Measurements from ENCODE around the gene NELL1. TPM values are rescaled to one million over a fixed set of nuclear protein-coding genes. Genes with fewer than 3 reads are reported as not detected.

NELL1 gene
- total and polyA plus RNA-seq, 2 experiments from 2014 or later = 1.6 TPM; not detected in 1

DNA sequence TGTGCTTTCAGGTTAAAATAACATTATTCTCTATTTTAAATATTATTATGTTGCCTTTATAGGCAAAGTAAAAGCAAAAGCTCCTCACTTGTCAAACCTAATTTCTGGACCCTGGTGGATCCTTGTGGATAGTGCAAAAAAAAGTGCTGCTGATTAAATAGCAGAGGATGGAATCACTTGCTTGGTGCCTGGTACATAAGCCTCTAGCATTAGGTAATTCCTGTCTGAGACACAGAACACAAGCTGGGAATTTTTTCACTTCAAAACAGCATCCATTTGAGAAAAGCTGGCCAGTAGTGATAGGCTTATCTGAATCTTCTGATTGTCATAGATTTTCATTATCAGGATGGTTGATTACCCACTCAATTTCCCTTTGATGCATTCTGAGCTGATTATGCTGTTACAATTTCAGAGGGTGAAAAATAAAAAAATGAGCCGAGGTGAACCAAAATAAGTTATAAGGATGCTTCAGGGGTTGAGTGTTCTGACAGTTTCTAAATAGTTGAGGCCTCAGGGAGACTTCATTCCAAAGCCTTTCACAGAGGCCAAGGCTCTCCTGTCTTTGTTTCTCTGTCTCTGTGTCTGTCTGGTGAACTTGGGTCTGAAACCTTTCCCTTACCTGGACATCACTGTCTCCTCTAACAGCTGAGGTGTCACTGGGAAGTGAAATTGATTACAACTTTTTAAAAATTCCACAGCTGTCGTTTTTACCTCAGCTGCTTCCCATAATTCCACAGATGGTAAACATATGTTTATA, 242.9 kb downstream of the NELL1 start (continued):
- TF ChIP-seq, protein P1, sequence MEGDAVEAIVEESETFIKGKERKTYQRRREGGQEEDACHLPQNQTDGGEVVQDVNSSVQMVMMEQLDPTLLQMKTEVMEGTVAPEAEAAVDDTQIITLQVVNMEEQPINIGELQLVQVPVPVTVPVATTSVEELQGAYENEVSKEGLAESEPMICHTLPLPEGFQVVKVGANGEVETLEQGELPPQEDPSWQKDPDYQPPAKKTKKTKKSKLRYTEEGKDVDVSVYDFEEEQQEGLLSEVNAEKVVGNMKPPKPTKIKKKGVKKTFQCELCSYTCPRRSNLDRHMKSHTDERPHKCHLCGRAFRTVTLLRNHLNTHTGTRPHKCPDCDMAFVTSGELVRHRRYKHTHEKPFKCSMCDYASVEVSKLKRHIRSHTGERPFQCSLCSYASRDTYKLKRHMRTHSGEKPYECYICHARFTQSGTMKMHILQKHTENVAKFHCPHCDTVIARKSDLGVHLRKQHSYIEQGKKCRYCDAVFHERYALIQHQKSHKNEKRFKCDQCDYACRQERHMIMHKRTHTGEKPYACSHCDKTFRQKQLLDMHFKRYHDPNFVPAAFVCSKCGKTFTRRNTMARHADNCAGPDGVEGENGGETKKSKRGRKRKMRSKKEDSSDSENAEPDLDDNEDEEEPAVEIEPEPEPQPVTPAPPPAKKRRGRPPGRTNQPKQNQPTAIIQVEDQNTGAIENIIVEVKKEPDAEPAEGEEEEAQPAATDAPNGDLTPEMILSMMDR (conservative IDR thresholded peaks at IDR 0.05; ENCODE audit: low read depth in 2 of 2) = no peak
- TF ChIP-seq NANOG (IDR thresholded peaks at IDR 0.05; ENCODE audit: borderline replicate concordance) = no peak
- no peak for TF ChIP-seq ZNF331 (CRISPR knock-in tag; IDR thresholded peaks at IDR 0.05; ENCODE audit: low read depth)
- TF ChIP-seq ZNF114 (CRISPR knock-in tag; IDR thresholded peaks at IDR 0.05) = no peak
- TF ChIP-seq EZH2phosphoT487 (IDR thresholded peaks at IDR 0.05; ENCODE audit: unreplicated experiment) = no peak
- no peak for TF ChIP-seq CREB1 (CRISPR knock-in tag; IDR thresholded peaks at IDR 0.05; ENCODE audit: low read depth)
- TF ChIP-seq, protein P2, sequence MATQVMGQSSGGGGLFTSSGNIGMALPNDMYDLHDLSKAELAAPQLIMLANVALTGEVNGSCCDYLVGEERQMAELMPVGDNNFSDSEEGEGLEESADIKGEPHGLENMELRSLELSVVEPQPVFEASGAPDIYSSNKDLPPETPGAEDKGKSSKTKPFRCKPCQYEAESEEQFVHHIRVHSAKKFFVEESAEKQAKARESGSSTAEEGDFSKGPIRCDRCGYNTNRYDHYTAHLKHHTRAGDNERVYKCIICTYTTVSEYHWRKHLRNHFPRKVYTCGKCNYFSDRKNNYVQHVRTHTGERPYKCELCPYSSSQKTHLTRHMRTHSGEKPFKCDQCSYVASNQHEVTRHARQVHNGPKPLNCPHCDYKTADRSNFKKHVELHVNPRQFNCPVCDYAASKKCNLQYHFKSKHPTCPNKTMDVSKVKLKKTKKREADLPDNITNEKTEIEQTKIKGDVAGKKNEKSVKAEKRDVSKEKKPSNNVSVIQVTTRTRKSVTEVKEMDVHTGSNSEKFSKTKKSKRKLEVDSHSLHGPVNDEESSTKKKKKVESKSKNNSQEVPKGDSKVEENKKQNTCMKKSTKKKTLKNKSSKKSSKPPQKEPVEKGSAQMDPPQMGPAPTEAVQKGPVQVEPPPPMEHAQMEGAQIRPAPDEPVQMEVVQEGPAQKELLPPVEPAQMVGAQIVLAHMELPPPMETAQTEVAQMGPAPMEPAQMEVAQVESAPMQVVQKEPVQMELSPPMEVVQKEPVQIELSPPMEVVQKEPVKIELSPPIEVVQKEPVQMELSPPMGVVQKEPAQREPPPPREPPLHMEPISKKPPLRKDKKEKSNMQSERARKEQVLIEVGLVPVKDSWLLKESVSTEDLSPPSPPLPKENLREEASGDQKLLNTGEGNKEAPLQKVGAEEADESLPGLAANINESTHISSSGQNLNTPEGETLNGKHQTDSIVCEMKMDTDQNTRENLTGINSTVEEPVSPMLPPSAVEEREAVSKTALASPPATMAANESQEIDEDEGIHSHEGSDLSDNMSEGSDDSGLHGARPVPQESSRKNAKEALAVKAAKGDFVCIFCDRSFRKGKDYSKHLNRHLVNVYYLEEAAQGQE (IDR thresholded peaks at IDR 0.05; ENCODE audit: unreplicated experiment) = no peak
- no peak for TF ChIP-seq EZH2 (IDR thresholded peaks at IDR 0.05; ENCODE audit: low read depth, unreplicated experiment)
- no peak for TF ChIP-seq JUNB (IDR thresholded peaks at IDR 0.05; ENCODE audit: unreplicated experiment)

DNA sequence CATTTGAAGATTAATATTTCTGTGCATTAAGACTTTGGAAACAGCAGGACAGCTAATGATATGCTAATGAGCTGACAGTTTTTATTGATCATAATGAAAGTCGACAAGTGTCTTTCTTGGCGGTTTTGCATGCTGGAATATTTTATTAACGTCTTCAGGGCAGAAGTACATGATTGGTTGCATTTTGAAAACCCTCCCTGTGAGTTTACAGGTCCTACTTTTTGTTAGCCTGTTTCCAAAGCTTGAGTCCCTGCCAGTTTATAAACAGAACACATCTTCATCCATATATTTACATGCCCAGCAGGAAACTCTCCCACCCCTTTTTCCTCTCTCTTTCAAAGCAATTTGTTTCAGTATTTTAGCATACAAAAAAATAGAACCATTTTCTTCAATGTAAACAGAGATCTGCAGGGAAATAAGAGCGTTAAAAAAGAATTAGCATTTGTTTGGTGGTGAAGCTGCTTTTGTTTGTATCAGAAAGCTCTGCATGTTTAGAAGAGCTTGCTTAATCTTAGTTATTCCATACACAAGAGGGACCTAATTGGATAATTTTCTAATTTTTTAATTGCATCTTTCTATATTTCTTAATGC, 243.6 kb downstream of the NELL1 start:
- Histone ChIP-seq H3K4me2 (peak overlapping the region; percentile 39), H3K79me2 (replicated peaks; ENCODE audit: insufficient read depth) (no peaks in the 10 kb centered on the region), H2AFZ (no peak overlapping the region), H3K27ac (ENCODE audit: low read depth) (no peak overlapping the region), H3K4me1 (ENCODE audit: insufficient read depth) (peaks cover 46% of the 10 kb centered on the region), H4K20me1 (replicated peaks; ENCODE audit: insufficient read depth) (no peaks in the 10 kb centered on the region), H3K4me3 (peak overlapping the region; percentile 11), H3K36me3 (ENCODE audit: insufficient read depth) (no peaks in the 10 kb centered on the region), H3K27me3 (ENCODE audit: insufficient read depth) (no peaks in the 10 kb centered on the region), H3F3A (replicated peaks; ENCODE audit: low read depth) (no peaks in the 10 kb centered on the region), H3K9me2 (ENCODE audit: insufficient read depth) (no peaks in the 10 kb centered on the region)
- Mint-ChIP-seq H3K36me3 (ENCODE audit: low read depth) (no peaks in the 10 kb centered on the region), H3K27me3 (ENCODE audit: insufficient read depth, low read depth, poor library complexity) (no peaks in the 10 kb centered on the region), H3K9me3 (no peaks in the 10 kb centered on the region), H3K4me1 (peaks cover 32% of the 10 kb centered on the region), H3K4me3 (peak overlapping the region; percentile 49), H3K27ac (no peak overlapping the region)
- DNase-seq (ENCODE audit: low spot score) = peak; percentile 17
- TF ChIP-seq ZNF331 (CRISPR knock-in tag; IDR thresholded peaks at IDR 0.05; ENCODE audit: low read depth) (no peak), NANOG (IDR thresholded peaks at IDR 0.05; ENCODE audit: borderline replicate concordance) (peak; percentile 84)
- peak; percentile 48; the same call in 2 of the 3 replicates for ATAC-seq

Data from GM23338 (cell line).